Central memory CD8-positive, alpha-beta T cell (primary cell): Measurements from ENCODE around the gene POTEG.
A peak's percentile ranks its signal among the peaks of the same experiment; 100 is the strongest.
"Not testable (repeated sequence)": the region's sequence is repeated elsewhere in the genome, so short reads cannot be mapped to it uniquely, and the experiment has no call there.

Experiments
- ATAC-seq: fragments of 150-1000 bp; cut with Tn5 transposase; replicated peaks from 2 replicates; pipeline ENCODE4 v1.10.0; 2022; ENCODE audit warnings: mild to moderate bottlenecking, moderate FRiP score, moderate number of reproducible peaks; ENCODE audit not compliant: poor library complexity, severe bottlenecking; ENCODE audit errors: extremely low read depth
- DNase-seq, 2 donors: peaks; one replicate each; pipeline ENCODE4 v3.0.0; 2021; ENCODE audit warnings: low spot score in 2 of 2
- H3K27ac Mint-ChIP-seq: one replicate; pipeline ENCODE4 v1.8.0; 2022; ENCODE audit warnings: low read depth, mild to moderate bottlenecking, moderate library complexity, mixed read lengths
- H3K27me3 Mint-ChIP-seq: one replicate; pipeline ENCODE4 v1.8.0; 2022; ENCODE audit warnings: mixed read lengths
- H3K36me3 Mint-ChIP-seq: one replicate; pipeline ENCODE4 v1.8.0; 2022; ENCODE audit warnings: mild to moderate bottlenecking, moderate library complexity, mixed read lengths; ENCODE audit not compliant: insufficient read depth
- H3K4me1 Mint-ChIP-seq: one replicate; pipeline ENCODE4 v1.8.0; 2022; ENCODE audit warnings: mixed read lengths
- H3K4me3 Mint-ChIP-seq: one replicate; pipeline ENCODE4 v1.8.0; 2022; ENCODE audit warnings: mild to moderate bottlenecking, moderate library complexity, mixed read lengths
- H3K9me3 Mint-ChIP-seq: one replicate; pipeline ENCODE4 v1.8.0; 2022; ENCODE audit warnings: mixed read lengths

Gene POTEG

GRCh38 chr14:19402097-19402496 lies 32.0 kb downstream of the POTEG start:
- H3K4me1 Mint-ChIP-seq, ATAC-seq, H3K36me3 Mint-ChIP-seq, H3K4me3 Mint-ChIP-seq, DNase-seq, H3K9me3 Mint-ChIP-seq, H3K27me3 Mint-ChIP-seq, H3K27ac Mint-ChIP-seq: not testable (repeated sequence)

GRCh38 chr14:19394727-19395126 lies 39.4 kb downstream of the POTEG start:
- not testable (repeated sequence) for H3K4me1 Mint-ChIP-seq

GRCh38 chr14:19390230-19390629 lies 43.9 kb downstream of the POTEG start:
- H3K4me1 Mint-ChIP-seq, H3K9me3 Mint-ChIP-seq, H3K4me3 Mint-ChIP-seq, H3K36me3 Mint-ChIP-seq, ATAC-seq, H3K27me3 Mint-ChIP-seq, H3K27ac Mint-ChIP-seq: not testable (repeated sequence)
- peak in 1 of 2 donors; percentile 9 for DNase-seq

More at GRCh38 chr14:19394727-19395126, 39.4 kb downstream of the POTEG start:
- not testable (repeated sequence) for H3K27me3 Mint-ChIP-seq, H3K4me3 Mint-ChIP-seq, DNase-seq, H3K27ac Mint-ChIP-seq, H3K36me3 Mint-ChIP-seq, H3K9me3 Mint-ChIP-seq
- peak; percentile 14 for ATAC-seq

- ATAC-seq, H3K9me3 Mint-ChIP-seq, H3K4me1 Mint-ChIP-seq, H3K36me3 Mint-ChIP-seq, H3K4me3 Mint-ChIP-seq, H3K27ac Mint-ChIP-seq, H3K27me3 Mint-ChIP-seq: not testable (repeated sequence)
- DNase-seq: peak in 1 of 2 donors; percentile 8
These were observed 45.4 kb downstream of the POTEG start for GRCh38 chr14:19388741-19389140.

GRCh38 chr14:19386996-19387395 lies 47.1 kb downstream of the POTEG start:
- not testable (repeated sequence) for H3K9me3 Mint-ChIP-seq, H3K27ac Mint-ChIP-seq, ATAC-seq, H3K36me3 Mint-ChIP-seq, H3K27me3 Mint-ChIP-seq, H3K4me3 Mint-ChIP-seq, H3K4me1 Mint-ChIP-seq
- DNase-seq: peak in 1 of 2 donors; percentile 8

GRCh38 chr14:19386309-19386708 lies 47.8 kb downstream of the POTEG start:
- H3K36me3 Mint-ChIP-seq, H3K27ac Mint-ChIP-seq, DNase-seq, H3K27me3 Mint-ChIP-seq, H3K9me3 Mint-ChIP-seq, H3K4me3 Mint-ChIP-seq, ATAC-seq, H3K4me1 Mint-ChIP-seq: not testable (repeated sequence)

GRCh38 chr14:19384088-19384781 lies 49.9 kb downstream of the POTEG start:
- H3K9me3 Mint-ChIP-seq, H3K4me1 Mint-ChIP-seq, ATAC-seq, H3K27ac Mint-ChIP-seq, H3K27me3 Mint-ChIP-seq, H3K36me3 Mint-ChIP-seq, H3K4me3 Mint-ChIP-seq: not testable (repeated sequence)
- peak in 1 of 2 donors; percentile 10 for DNase-seq

- not testable (repeated sequence) for DNase-seq, H3K4me1 Mint-ChIP-seq, H3K27ac Mint-ChIP-seq, H3K4me3 Mint-ChIP-seq, ATAC-seq, H3K36me3 Mint-ChIP-seq, H3K27me3 Mint-ChIP-seq, H3K9me3 Mint-ChIP-seq
These were observed 51.0 kb downstream of the POTEG start for GRCh38 chr14:19383008-19383584.

GRCh38 chr14:19380137-19380536 lies 54.0 kb downstream of the POTEG start:
- H3K4me3 Mint-ChIP-seq, DNase-seq, H3K27ac Mint-ChIP-seq, ATAC-seq, H3K4me1 Mint-ChIP-seq, H3K9me3 Mint-ChIP-seq, H3K27me3 Mint-ChIP-seq, H3K36me3 Mint-ChIP-seq: not testable (repeated sequence)

- H3K9me3 Mint-ChIP-seq, H3K27me3 Mint-ChIP-seq, ATAC-seq, H3K4me3 Mint-ChIP-seq, H3K4me1 Mint-ChIP-seq, H3K36me3 Mint-ChIP-seq, H3K27ac Mint-ChIP-seq: not testable (repeated sequence)
- DNase-seq: peak in 1 of 2 donors; percentile 9
These were observed 59.7 kb downstream of the POTEG start for GRCh38 chr14:19374451-19374903.

- not testable (repeated sequence) for ATAC-seq, H3K4me3 Mint-ChIP-seq
These were observed 61.2 kb downstream of the POTEG start for GRCh38 chr14:19372813-19373500.

GRCh38 chr14:19371767-19372166 lies 62.4 kb downstream of the POTEG start:
- H3K4me1 Mint-ChIP-seq, ATAC-seq, H3K9me3 Mint-ChIP-seq, H3K36me3 Mint-ChIP-seq, H3K4me3 Mint-ChIP-seq, H3K27ac Mint-ChIP-seq, H3K27me3 Mint-ChIP-seq: not testable (repeated sequence)
- DNase-seq: peak in 1 of 2 donors; percentile 8

More at GRCh38 chr14:19372813-19373500, 61.2 kb downstream of the POTEG start:
- not testable (repeated sequence) for H3K27me3 Mint-ChIP-seq, H3K27ac Mint-ChIP-seq, H3K9me3 Mint-ChIP-seq, H3K36me3 Mint-ChIP-seq, H3K4me1 Mint-ChIP-seq
- peak in 1 of 2 donors; percentile 9 for DNase-seq

GRCh38 chr14:19362803-19363202 lies 71.3 kb downstream of the POTEG start:
- H3K4me1 Mint-ChIP-seq, H3K27me3 Mint-ChIP-seq, H3K9me3 Mint-ChIP-seq, DNase-seq, H3K36me3 Mint-ChIP-seq, H3K4me3 Mint-ChIP-seq, H3K27ac Mint-ChIP-seq: not testable (repeated sequence)
- peak; percentile 48 for ATAC-seq
